Tongue (tissue), 3 donors: ENCODE data around the gene FBXO47. TPM values are rescaled to one million over a fixed set of nuclear protein-coding genes. Genes with fewer than 3 reads are reported as not detected.
A peak's percentile ranks its signal among the peaks of the same experiment; 100 is the strongest.

Experiments
- DNase-seq: peaks from one replicate; pipeline ENCODE4 v3.0.0-alpha.2; 2015
- small RNA-seq: library from RNA; depleted of rRNA; stranded (forward); fragments of <200 nt; gene quantifications from one replicate; pipeline ENCODE3, GENCODE V24; 2014; ENCODE audit warnings: low replicate concordance
- total RNA-seq: library from RNA; depleted of rRNA; stranded (reverse); fragments of >200 nt; gene quantifications from one replicate; pipeline ENCODE4 v1.2.3, GENCODE V29; 2014

FBXO47 gene
- total RNA-seq, 1 donor from 2014 or later = not detected

DNA sequence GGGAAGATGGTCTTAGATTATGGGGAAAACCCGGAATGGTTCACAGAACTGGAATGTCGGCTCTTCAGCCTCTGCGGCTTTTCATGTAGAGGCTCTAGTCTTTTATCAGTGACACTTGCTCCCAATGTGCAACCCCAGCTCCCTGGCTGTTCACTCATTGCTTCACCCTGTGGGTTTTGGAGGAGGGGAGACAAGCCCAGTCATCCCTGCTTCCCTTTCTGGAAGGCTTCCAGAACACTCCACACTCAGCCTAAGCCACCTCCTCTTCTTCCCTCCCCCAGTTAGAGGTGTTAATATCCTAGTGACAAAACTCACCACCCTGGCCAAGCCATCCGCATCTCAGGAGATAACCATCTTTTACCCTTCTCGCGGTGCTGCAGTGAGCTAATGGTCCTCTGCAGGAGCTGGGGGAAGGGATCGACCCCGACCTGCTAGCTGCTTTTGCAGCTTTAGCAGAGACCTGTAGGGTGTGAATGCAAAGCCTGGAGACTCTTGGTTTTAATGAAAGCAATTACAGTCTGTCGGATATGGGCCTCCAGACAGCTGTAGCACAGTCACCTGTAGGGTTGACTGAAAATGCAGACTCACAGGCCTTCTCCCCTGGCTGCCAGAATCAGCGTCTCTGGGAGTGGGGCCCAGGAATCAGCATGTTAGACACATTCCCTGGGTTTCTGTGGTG lies 66.1 kb downstream of the FBXO47 start:
- no peak for DNase-seq

DNA sequence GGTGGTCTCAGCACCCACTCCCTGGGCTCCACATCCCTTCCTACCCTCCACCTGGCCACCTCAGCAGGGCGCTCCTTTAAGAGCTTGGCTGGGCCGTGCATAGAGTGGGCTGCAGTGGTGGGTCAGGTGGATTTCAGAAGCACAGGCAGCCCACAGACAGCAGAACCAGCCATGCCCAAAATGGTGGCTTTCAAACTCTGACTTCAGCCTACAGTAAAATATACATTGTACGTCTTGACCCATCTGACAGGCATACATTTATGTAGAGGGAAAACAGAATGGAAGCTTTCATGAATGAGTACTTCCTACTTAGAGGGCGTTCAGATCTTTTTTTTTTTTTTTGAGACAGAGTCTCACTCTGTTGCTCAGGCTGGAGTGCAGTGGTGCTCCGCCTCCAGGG lies 67.8 kb downstream of the FBXO47 start:
- no peak for DNase-seq

- DNase-seq = peak; percentile 71
Measured at GRCh38 chr17:38898812-38899348, 68.3 kb downstream of the FBXO47 start.

- no peak for DNase-seq
Measured at GRCh38 chr17:38898291-38898679, 68.9 kb downstream of the FBXO47 start.

GRCh38 chr17:38897671-38898290 lies 69.4 kb downstream of the FBXO47 start:
- no peak for DNase-seq

DNA sequence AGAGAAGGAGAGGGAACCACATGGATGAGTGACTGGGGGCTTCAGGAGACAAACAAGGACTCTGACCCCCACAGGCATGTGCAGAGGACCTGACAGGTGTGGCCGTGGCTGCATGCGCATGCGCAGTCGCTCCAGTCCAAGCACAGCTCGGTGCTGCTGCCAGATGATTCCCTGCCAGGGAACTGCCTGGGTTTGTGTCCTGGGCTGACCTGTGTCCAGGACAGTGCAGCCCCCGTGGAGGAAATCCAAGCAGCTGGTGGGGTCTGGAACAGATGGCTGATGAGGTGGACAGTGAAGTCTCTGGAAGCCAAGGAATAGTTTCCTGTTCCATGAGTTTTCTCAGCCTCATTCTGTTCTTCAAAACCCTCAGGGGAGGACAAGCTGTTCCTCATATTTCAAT lies 70.0 kb downstream of the FBXO47 start:
- DNase-seq = peak; percentile 80

GRCh38 chr17:38896346-38896954 lies 70.8 kb downstream of the FBXO47 start:
- peak; percentile 47 for DNase-seq

DNA sequence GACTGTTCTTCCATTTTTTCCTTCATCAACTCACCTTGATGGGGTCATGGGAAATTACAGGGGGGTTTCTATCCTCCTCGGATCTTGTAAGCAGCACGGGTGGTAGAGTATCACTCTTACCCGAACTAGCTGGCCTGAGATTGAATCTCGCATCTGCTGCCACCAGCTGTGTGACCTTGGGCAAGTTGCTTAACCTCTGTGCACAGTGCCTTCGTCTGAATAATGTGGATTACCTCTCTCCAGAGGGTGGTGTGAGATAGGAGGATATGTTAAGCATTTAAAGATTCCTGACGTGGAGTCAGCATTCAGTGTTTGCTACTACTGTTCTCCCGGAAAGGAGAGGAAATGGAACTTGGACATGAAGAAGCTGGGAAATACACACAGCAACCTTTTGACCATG lies 72.9 kb downstream of the FBXO47 start:
- no peak for DNase-seq

DNA sequence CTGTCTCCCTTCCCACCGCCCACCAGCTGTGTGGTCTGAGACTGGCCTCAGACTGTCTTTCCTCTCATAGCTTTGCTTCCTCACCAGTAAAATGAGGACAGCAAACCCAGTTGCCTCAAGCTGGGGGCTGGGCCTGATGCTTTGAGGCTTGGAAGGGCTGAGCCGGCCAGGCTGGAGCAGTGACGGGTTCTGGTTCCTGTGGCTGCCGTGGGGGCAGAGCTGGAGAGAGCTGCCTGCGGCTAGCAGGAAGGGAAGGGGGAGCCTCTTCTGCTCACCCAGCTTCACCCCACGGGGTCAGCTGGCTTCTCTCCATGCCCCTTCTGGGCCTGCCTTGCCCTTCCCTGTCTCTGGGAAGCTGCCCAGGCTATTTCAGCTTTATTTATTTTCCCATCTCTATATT lies 73.6 kb downstream of the FBXO47 start:
- DNase-seq = no peak

- no peak for DNase-seq
Measured at GRCh38 chr17:38893113-38893512, 74.1 kb downstream of the FBXO47 start.

- DNase-seq = no peak
Measured at GRCh38 chr17:38892620-38893019, 74.6 kb downstream of the FBXO47 start.

GRCh38 chr17:38892083-38892482 lies 75.1 kb downstream of the FBXO47 start:
- DNase-seq = no peak

DNA sequence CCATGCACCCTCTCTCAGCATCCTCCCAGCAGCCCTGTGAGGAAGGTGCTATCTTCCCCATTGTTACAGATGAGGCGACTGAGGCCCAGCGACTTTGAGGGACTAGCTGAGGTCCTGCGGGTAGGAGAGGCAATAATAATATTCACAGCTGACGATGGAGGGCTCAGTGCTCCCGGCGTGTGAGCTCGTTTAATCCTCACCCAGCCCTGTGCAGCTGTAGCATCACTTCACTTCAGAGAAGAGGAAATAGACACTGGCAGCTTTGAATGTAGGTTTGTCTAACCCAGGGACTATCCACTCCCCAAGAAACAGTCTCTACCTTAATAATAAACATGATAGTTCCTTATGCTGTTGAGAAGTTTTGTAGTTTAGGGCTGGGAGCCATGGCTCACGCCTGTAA lies 75.8 kb downstream of the FBXO47 start:
- DNase-seq = no peak

DNA sequence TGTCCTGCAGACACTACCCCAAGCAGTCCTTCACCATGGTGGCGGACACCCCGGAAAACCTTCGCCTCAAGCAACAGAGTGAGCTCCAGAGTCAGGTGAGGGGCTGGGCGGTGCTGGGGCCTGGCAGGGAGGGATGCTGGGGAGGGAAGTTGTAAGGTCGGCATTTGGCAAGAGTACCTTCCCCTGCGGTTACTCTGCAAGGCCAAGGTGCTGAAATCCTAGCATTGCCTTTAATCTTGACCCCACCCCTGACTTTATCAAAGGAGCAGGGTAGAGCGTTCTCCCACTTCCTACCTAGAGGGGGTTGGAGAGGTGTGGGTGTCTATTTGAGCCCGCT lies 76.8 kb downstream of the FBXO47 start:
- DNase-seq = no peak

GRCh38 chr17:38889745-38890409 lies 77.3 kb downstream of the FBXO47 start:
- no peak for DNase-seq

DNA sequence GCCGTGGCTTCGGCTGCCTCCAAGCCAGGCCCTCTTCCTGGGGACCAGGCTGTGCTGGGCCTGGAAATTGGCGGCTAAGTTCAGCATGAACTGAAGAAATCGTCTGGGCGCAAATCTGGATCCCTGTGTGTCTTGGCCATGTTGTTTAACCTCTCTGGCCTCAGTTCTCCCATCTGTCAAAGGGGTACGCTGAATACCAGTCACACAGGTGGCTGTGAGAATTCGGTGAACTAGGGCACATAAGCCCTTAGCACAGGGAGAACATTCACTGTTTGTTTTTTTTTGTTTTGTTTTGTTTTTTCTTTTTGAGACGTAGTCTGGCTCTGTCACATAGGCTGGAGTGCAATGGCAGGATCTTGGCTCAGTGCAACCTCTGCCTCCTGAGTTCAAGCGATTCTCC lies 78.4 kb downstream of the FBXO47 start:
- DNase-seq = no peak

DNA sequence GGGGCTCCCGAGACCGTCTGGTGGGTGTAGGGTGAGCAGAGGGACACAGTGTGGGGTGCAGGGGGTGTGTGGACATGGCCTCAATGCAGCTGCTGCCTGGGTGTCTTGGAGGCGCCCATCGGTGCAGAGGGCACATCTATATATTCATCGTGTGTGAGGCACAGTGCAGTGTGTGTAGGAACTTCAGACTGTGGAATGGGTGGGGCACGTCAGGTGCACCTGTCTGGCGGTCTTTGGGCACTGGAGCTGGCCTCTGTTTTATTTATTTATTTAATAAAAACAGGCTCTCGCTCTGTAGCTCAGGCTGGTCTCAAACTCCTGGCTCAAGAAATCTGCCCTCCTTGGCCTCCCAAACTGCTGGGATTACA lies 80.6 kb downstream of the FBXO47 start:
- no peak for DNase-seq

Small RNA genes lying within 50 kb of the gene (small RNA-seq; reads per million reads assigned to genes)
- not detected for gene MIR6779

Other genes with a start within 250 kb of the FBXO47 start
- gene CISD3, start 237.1 kb downstream of the FBXO47 start, total RNA-seq = 4.4 TPM
- 8.0 TPM for gene PCGF2, start 219.1 kb downstream of the FBXO47 start, total RNA-seq
- gene PSMB3, start 214.7 kb downstream of the FBXO47 start, total RNA-seq = 64.7 TPM
- gene PIP4K2B, start 167.8 kb downstream of the FBXO47 start, total RNA-seq = 81.4 TPM
- 11.4 TPM for gene CWC25, start 142.1 kb downstream of the FBXO47 start, total RNA-seq
- gene RPL23, start 113.7 kb downstream of the FBXO47 start, total RNA-seq = 1,363 TPM
- gene LASP1, start 97.3 kb downstream of the FBXO47 start, total RNA-seq = 67.1 TPM
- 13.1 TPM for gene PLXDC1, start 184.2 kb upstream of the FBXO47 start, total RNA-seq
- not detected for gene ARL5C, start 198.8 kb upstream of the FBXO47 start, total RNA-seq
- gene CACNB1, start 230.3 kb upstream of the FBXO47 start, total RNA-seq = 147 TPM
- gene RPL19, start 232.9 kb upstream of the FBXO47 start, total RNA-seq = 1,626 TPM